CD14-positive monocyte (primary cell): ENCODE results near the gene CSRNP3. TPM values are rescaled to one million over a fixed set of nuclear protein-coding genes. Genes with fewer than 3 reads are reported as not detected.

Experiments
- DNase-seq, 3 donors: peaks; one replicate each; pipeline ENCODE4 v3.0.0-alpha.2; 2011 to 2022
- H2AFZ ChIP-seq: 2 replicates; pipeline ENCODE4 v1.6.0; 2012; ENCODE audit warnings: mild to moderate bottlenecking, low read depth, low read length, inconsistent platforms; ENCODE audit not compliant: insufficient read depth, poor library complexity, severe bottlenecking
- H3K27ac ChIP-seq, 2 donors: 1 replicate in 1 of 2; 2 replicates in 1 of 2; pipeline ENCODE4 v1.5.1; 2012 to 2013; ENCODE audit warnings: low read length in 2 of 2, control low read depth in 1 of 2, inconsistent platforms in 1 of 2, low read depth in 1 of 2, mild to moderate bottlenecking in 1 of 2
- H3K27me3 ChIP-seq, 2 donors: one replicate each; pipeline versions ENCODE4 v1.6.0 to v1.6.1; 2011 to 2013; ENCODE audit warnings: low read length in 2 of 2; ENCODE audit not compliant: control insufficient read depth in 2 of 2, insufficient read depth in 2 of 2
- H3K36me3 ChIP-seq, 2 donors: replicated peaks in 1 of 2; 1 replicate in 1 of 2; 2 replicates in 1 of 2; pipeline versions ENCODE4 v1.5.1 to v1.6.1; 2012 to 2013; ENCODE audit warnings: low read length in 2 of 2, control low read depth in 1 of 2, inconsistent platforms in 1 of 2, mild to moderate bottlenecking in 1 of 2; ENCODE audit not compliant: insufficient read depth in 2 of 2, control insufficient read depth in 1 of 2
- H3K4me1 ChIP-seq, 2 donors: 1 replicate in 1 of 2; 2 replicates in 1 of 2; pipeline versions ENCODE4 v1.5.1 to v1.6.1; 2012 to 2013; ENCODE audit warnings: low read length in 2 of 2, control low read depth in 1 of 2, inconsistent platforms in 1 of 2, mild to moderate bottlenecking in 1 of 2, moderate library complexity in 1 of 2; ENCODE audit not compliant: insufficient read depth in 2 of 2, control insufficient read depth in 1 of 2
- H3K4me2 ChIP-seq: replicated peaks from 2 replicates; pipeline ENCODE3; 2012; ENCODE audit warnings: low read length, moderate library complexity, mild to moderate bottlenecking; ENCODE audit not compliant: poor library complexity, severe bottlenecking; ENCODE audit errors: extremely low read depth
- H3K4me3 ChIP-seq, 3 experiments: fragments of 200-600 bp in 1 of 3; sonication (generic) in 1 of 3; replicated peaks in 1 of 3; 1 replicate in 2 of 3; 2 replicates in 1 of 3; pipeline ENCODE4 v1.5.1; 2011 to 2013; ENCODE audit warnings: low read length in 3 of 3, mild to moderate bottlenecking in 3 of 3, control low read depth in 2 of 3, low read depth in 2 of 3, inconsistent platforms in 1 of 3, moderate library complexity in 1 of 3
- H3K79me2 ChIP-seq: 2 replicates; pipeline ENCODE4 v1.6.0; 2012; ENCODE audit warnings: mild to moderate bottlenecking, control low read depth, inconsistent platforms, low read length, moderate library complexity; ENCODE audit not compliant: insufficient read depth
- H3K9ac ChIP-seq: 2 replicates; pipeline ENCODE4 v1.6.0; 2017; ENCODE audit warnings: low read length, mild to moderate bottlenecking; ENCODE audit not compliant: insufficient read depth, poor library complexity, severe bottlenecking
- H3K9me3 ChIP-seq, 2 donors: replicated peaks in 1 of 2; 1 replicate in 1 of 2; 2 replicates in 1 of 2; pipeline versions ENCODE4 v1.5.1 to v1.6.1; 2012 to 2013; ENCODE audit warnings: low read length in 2 of 2, control low read depth in 1 of 2; ENCODE audit not compliant: control insufficient read depth in 1 of 2, insufficient read depth in 1 of 2
- H4K20me1 ChIP-seq: 2 replicates; pipeline ENCODE4 v1.6.0; 2012; ENCODE audit warnings: mild to moderate bottlenecking, low read length, control low read depth, moderate library complexity; ENCODE audit not compliant: insufficient read depth
- H3K27ac Mint-ChIP-seq, 7 donors: one replicate each; pipeline ENCODE4 v1.8.0; 2020; ENCODE audit warnings: mild to moderate bottlenecking in 7 of 7, mixed read lengths in 7 of 7, moderate library complexity in 6 of 7, inconsistent platforms in 2 of 7
- H3K27me3 Mint-ChIP-seq, 3 donors: one replicate each; pipeline ENCODE4 v1.8.0; 2021 to 2022; ENCODE audit warnings: low read depth in 3 of 3, mild to moderate bottlenecking in 3 of 3, mixed read lengths in 3 of 3, moderate library complexity in 3 of 3, inconsistent platforms in 1 of 3
- H3K36me3 Mint-ChIP-seq, 2 donors: one replicate each; pipeline ENCODE4 v1.8.0; 2020; ENCODE audit warnings: mixed read lengths in 2 of 2, inconsistent platforms in 1 of 2, mild to moderate bottlenecking in 1 of 2
- H3K4me1 Mint-ChIP-seq: one replicate; pipeline ENCODE4 v1.8.0; 2020; ENCODE audit warnings: mild to moderate bottlenecking, mixed read lengths
- H3K4me3 Mint-ChIP-seq, 2 donors: one replicate each; pipeline ENCODE4 v1.8.0; 2020; ENCODE audit warnings: mild to moderate bottlenecking in 2 of 2, mixed read lengths in 2 of 2, moderate library complexity in 1 of 2
- H3K9me3 Mint-ChIP-seq, 7 donors: one replicate each; pipeline ENCODE4 v1.8.0; 2020 to 2022; ENCODE audit warnings: mixed read lengths in 7 of 7, mild to moderate bottlenecking in 6 of 7, moderate library complexity in 6 of 7, inconsistent platforms in 2 of 7
- CTCF ChIP-seq: fragments of 200-600 bp; IDR thresholded peaks from one replicate; pipeline ENCODE4 v1.8.0; 2022; ENCODE audit warnings: antibody characterized with exemption, mild to moderate bottlenecking
- WGBS: methylation state at CpG from one replicate; pipeline ENCODE4 v1.1.5; 2013; ENCODE audit warnings: missing lambda C conversion rate; ENCODE audit not compliant: insufficient coverage; 5-methylcytosine and 5-hydroxymethylcytosine counted together
- intact Hi-C, 2 donors: fragments of 100-400 bp; cut with micrococcal nuclease; formaldehyde crosslinking; loops; one replicate each; pipeline versions ENCODE4 v1.15.0 to v1.15.1; 2023
- polyA plus RNA-seq, 3 donors: library from polyadenylated mRNA; depleted of rRNA in 1 of 3; unstranded in 2 of 3; stranded (reverse) in 1 of 3; fragments of 300-500 nt in 2 of 3; fragments of >200 nt in 1 of 3; fragmentation: Illumina TruSeq in 2 of 3; gene quantifications; 1 replicate in 2 of 3; 2 replicates in 1 of 3; pipeline ENCODE4 v1.2.3, GENCODE V29; 2012 to 2021

CSRNP3 gene
- polyA plus RNA-seq, 3 donors, result not detected

DNA sequence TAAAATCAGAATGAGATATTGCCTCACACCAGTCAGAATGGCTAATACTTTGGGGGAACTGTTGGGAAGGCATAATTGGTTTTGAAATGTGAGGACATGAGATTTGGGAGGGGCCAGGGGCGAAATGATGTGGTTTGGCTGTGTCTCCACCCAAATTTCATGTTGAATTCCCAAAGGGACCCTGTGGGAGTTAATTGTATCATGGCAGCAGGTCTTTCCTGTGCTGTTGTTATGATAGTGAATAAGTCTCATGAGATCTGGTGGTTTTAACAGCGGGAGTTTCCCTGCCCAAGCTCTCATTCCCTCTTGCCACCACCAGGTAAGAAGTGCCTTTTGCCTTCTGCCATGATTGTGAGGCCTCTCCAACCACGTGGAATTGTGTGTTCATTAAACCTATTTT, 59.6 kb downstream of the CSRNP3 start:
- TF ChIP-seq CTCF, result no peak
- no peak overlapping the region for H2AFZ ChIP-seq
- H3K27ac ChIP-seq, result no peak overlapping the region
- H3K9me3 ChIP-seq, result no peaks in the 10 kb centered on the region
- H3K9me3 Mint-ChIP-seq, result peaks cover 0 to 6% (median 0%) of the 10 kb centered on the region in 7 donors
- no peak overlapping the region for H3K4me2 ChIP-seq
- no peaks in the 10 kb centered on the region for H3K4me1 ChIP-seq
- DNase-seq, result no peak
- no peak overlapping the region for H3K27ac Mint-ChIP-seq
- H3K27me3 ChIP-seq, result no peaks in the 10 kb centered on the region
- no peak overlapping the region for H3K4me3 Mint-ChIP-seq
- no peak overlapping the region for H3K4me3 ChIP-seq
- no peaks in the 10 kb centered on the region for H3K79me2 ChIP-seq
- 83% methylated on average over 1 of the region's 3 CpGs for WGBS
- H3K9ac ChIP-seq, result no peak overlapping the region
- H3K27me3 Mint-ChIP-seq, result no peaks in the 10 kb centered on the region
- H4K20me1 ChIP-seq, result no peaks in the 10 kb centered on the region
- H3K36me3 ChIP-seq, result no peaks in the 10 kb centered on the region
- no peaks in the 10 kb centered on the region for H3K4me1 Mint-ChIP-seq
- intact Hi-C loops, result no loop called here
- H3K36me3 Mint-ChIP-seq, result no peaks in the 10 kb centered on the region

GRCh38 chr2:165533331-165533730, 63.8 kb downstream of the CSRNP3 start:
- Histone ChIP-seq H3K4me3 (no peak overlapping the region), H3K9ac (no peak overlapping the region), H3K4me2 (no peak overlapping the region), H3K9me3 (no peaks in the 10 kb centered on the region), H4K20me1 (no peaks in the 10 kb centered on the region), H3K4me1 (no peaks in the 10 kb centered on the region), H3K27me3 (no peaks in the 10 kb centered on the region), H3K36me3 (no peaks in the 10 kb centered on the region), H3K27ac (no peak overlapping the region), H2AFZ (no peak overlapping the region), H3K79me2 (no peaks in the 10 kb centered on the region)
- no peak overlapping the region for H3K27ac Mint-ChIP-seq
- no peak overlapping the region for H3K4me3 Mint-ChIP-seq
- no peaks in the 10 kb centered on the region for H3K4me1 Mint-ChIP-seq
- H3K36me3 Mint-ChIP-seq, result no peaks in the 10 kb centered on the region
- intact Hi-C loops, result no loop called here
- TF ChIP-seq CTCF, result no peak
- no peak for DNase-seq
- no CpG with 5 or more reads among the region's 1 CpG for WGBS
- H3K27me3 Mint-ChIP-seq, result peaks cover 0 to 1% (median 0%) of the 10 kb centered on the region in 3 donors
- H3K9me3 Mint-ChIP-seq, result peaks cover 0 to 5% (median 0%) of the 10 kb centered on the region in 7 donors
